Measurements from ENCODE around the gene RASA3.
"Not testable (repeated sequence)": the region's sequence is repeated elsewhere in the genome, so short reads cannot be mapped to it uniquely, and the experiment has no call there.

Gene RASA3

DNA sequence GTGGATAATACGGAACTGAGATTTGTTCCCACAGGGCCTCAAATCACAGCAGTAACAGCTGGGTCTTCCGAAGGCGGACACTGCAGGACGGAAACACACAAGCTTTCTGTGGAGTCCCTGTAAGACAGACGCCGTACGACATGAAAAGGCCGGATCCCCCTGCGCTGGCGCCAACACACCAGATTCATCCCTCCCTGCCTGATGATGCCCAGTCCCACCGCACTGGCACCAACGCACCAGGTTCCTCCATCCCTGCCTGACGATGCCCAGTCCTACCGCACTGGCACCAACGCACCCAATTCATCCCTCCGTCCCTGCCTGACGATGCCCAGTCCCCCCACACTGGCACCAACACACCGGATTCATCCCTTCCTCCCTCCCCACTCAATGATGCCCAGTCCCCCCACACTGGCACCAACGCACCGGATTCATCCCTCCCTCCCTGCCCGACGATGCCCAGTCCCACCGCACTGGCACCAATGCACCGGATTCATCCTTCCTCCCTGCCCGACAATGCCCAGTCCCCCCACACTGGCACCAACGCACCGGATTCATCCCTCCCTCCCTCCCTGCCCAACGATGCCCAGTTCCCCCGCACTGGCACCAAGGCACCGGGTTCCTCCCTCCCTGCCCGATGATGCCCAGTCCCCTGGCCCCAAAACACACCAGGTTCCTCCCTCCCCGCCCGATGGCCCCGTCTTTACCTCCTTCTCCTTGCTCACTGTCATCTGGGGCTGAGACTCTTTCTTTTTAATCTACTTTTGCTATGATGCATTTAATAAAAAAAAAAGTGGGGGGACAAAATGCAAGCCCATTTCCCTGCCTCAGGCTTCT is 55.1 kb downstream of the RASA3 start:
- no peak overlapping the region for H3K9ac ChIP-seq (ENCODE audit: low read length)
- H3K36me3 ChIP-seq (ENCODE audit: control insufficient read depth, insufficient read depth, low read length) = no peaks in the 10 kb centered on the region
- no peak overlapping the region for H3K27ac ChIP-seq (ENCODE audit: low read depth, low read length)
- H3K27me3 ChIP-seq (ENCODE audit: control insufficient read depth, insufficient read depth, low read length) = no peaks in the 10 kb centered on the region
- H3K4me3 ChIP-seq (ENCODE audit: low read depth, low read length) = no peak overlapping the region
- no peaks in the 10 kb centered on the region for H3K9me3 ChIP-seq (ENCODE audit: control insufficient read depth, insufficient read depth, low read depth, low read length)
- peaks cover 8% of the 10 kb centered on the region; the same call in 1 of the 2 replicates for H3K4me1 ChIP-seq (ENCODE audit: control insufficient read depth, insufficient read depth, low read length)

GRCh38 chr13:114076329-114077090 is 55.9 kb downstream of the RASA3 start:
- Histone ChIP-seq H3K27ac (ENCODE audit: low read depth, low read length) (no peak overlapping the region), H3K36me3 (ENCODE audit: control insufficient read depth, insufficient read depth, low read length) (no peaks in the 10 kb centered on the region), H3K27me3 (ENCODE audit: control insufficient read depth, insufficient read depth, low read length) (no peaks in the 10 kb centered on the region), H3K9me3 (ENCODE audit: control insufficient read depth, insufficient read depth, low read depth, low read length) (no peaks in the 10 kb centered on the region), H3K4me3 (ENCODE audit: low read depth, low read length) (no peak overlapping the region), H3K9ac (ENCODE audit: low read length) (no peak overlapping the region), H3K4me1 (ENCODE audit: control insufficient read depth, insufficient read depth, low read length) (peaks cover 8% of the 10 kb centered on the region; the same call in 1 of the 2 replicates)

GRCh38 chr13:114075811-114076210 is 56.6 kb downstream of the RASA3 start:
- H3K27ac ChIP-seq (ENCODE audit: low read depth, low read length); H3K9me3 ChIP-seq (ENCODE audit: control insufficient read depth, insufficient read depth, low read depth, low read length); H3K36me3 ChIP-seq (ENCODE audit: control insufficient read depth, insufficient read depth, low read length); H3K27me3 ChIP-seq (ENCODE audit: control insufficient read depth, insufficient read depth, low read length); H3K4me3 ChIP-seq (ENCODE audit: low read depth, low read length); H3K4me1 ChIP-seq (ENCODE audit: control insufficient read depth, insufficient read depth, low read length); H3K9ac ChIP-seq (ENCODE audit: low read length): not testable (repeated sequence)

GRCh38 chr13:114074671-114075315 is 57.6 kb downstream of the RASA3 start:
- no peak overlapping the region for H3K9ac ChIP-seq (ENCODE audit: low read length)
- no peak overlapping the region for H3K27ac ChIP-seq (ENCODE audit: low read depth, low read length)
- no peak overlapping the region for H3K4me3 ChIP-seq (ENCODE audit: low read depth, low read length)
- no peaks in the 10 kb centered on the region for H3K27me3 ChIP-seq (ENCODE audit: control insufficient read depth, insufficient read depth, low read length)
- peaks cover 8% of the 10 kb centered on the region; the same call in 1 of the 2 replicates for H3K4me1 ChIP-seq (ENCODE audit: control insufficient read depth, insufficient read depth, low read length)
- H3K36me3 ChIP-seq (ENCODE audit: control insufficient read depth, insufficient read depth, low read length) = no peaks in the 10 kb centered on the region
- no peaks in the 10 kb centered on the region for H3K9me3 ChIP-seq (ENCODE audit: control insufficient read depth, insufficient read depth, low read depth, low read length)

- H3K9ac ChIP-seq (ENCODE audit: low read length) = no peak overlapping the region
- no peak overlapping the region for H3K4me3 ChIP-seq (ENCODE audit: low read depth, low read length)
- H3K9me3 ChIP-seq (ENCODE audit: control insufficient read depth, insufficient read depth, low read depth, low read length) = no peaks in the 10 kb centered on the region
- no peaks in the 10 kb centered on the region for H3K27me3 ChIP-seq (ENCODE audit: control insufficient read depth, insufficient read depth, low read length)
- peaks cover 10% of the 10 kb centered on the region; the same call in 1 of the 2 replicates for H3K4me1 ChIP-seq (ENCODE audit: control insufficient read depth, insufficient read depth, low read length)
- no peaks in the 10 kb centered on the region for H3K36me3 ChIP-seq (ENCODE audit: control insufficient read depth, insufficient read depth, low read length)
- no peak overlapping the region for H3K27ac ChIP-seq (ENCODE audit: low read depth, low read length)
Observed at GRCh38 chr13:114073881-114074612, 58.4 kb downstream of the RASA3 start.

GRCh38 chr13:114072421-114072820 is 60.0 kb downstream of the RASA3 start:
- Histone ChIP-seq H3K27me3 (ENCODE audit: control insufficient read depth, insufficient read depth, low read length) (no peaks in the 10 kb centered on the region), H3K27ac (ENCODE audit: low read depth, low read length) (no peak overlapping the region), H3K9me3 (ENCODE audit: control insufficient read depth, insufficient read depth, low read depth, low read length) (no peaks in the 10 kb centered on the region), H3K9ac (ENCODE audit: low read length) (no peak overlapping the region), H3K4me1 (ENCODE audit: control insufficient read depth, insufficient read depth, low read length) (peaks cover 5% of the 10 kb centered on the region; the same call in 1 of the 2 replicates), H3K36me3 (ENCODE audit: control insufficient read depth, insufficient read depth, low read length) (0 out of 2 replicates have a peak, but pooled peaks cover 3% of the 10 kb centered on the region), H3K4me3 (ENCODE audit: low read depth, low read length) (no peak overlapping the region)

- Histone ChIP-seq H3K27me3 (ENCODE audit: control insufficient read depth, insufficient read depth, low read length) (no peaks in the 10 kb centered on the region), H3K9ac (ENCODE audit: low read length) (no peak overlapping the region), H3K4me3 (ENCODE audit: low read depth, low read length) (no peak overlapping the region), H3K27ac (ENCODE audit: low read depth, low read length) (no peak overlapping the region), H3K36me3 (ENCODE audit: control insufficient read depth, insufficient read depth, low read length) (0 out of 2 replicates have a peak, but pooled peaks cover 3% of the 10 kb centered on the region), H3K4me1 (ENCODE audit: control insufficient read depth, insufficient read depth, low read length) (peaks cover 5% of the 10 kb centered on the region; the same call in 1 of the 2 replicates), H3K9me3 (ENCODE audit: control insufficient read depth, insufficient read depth, low read depth, low read length) (no peaks in the 10 kb centered on the region)
Observed at GRCh38 chr13:114071991-114072390, 60.4 kb downstream of the RASA3 start.

DNA sequence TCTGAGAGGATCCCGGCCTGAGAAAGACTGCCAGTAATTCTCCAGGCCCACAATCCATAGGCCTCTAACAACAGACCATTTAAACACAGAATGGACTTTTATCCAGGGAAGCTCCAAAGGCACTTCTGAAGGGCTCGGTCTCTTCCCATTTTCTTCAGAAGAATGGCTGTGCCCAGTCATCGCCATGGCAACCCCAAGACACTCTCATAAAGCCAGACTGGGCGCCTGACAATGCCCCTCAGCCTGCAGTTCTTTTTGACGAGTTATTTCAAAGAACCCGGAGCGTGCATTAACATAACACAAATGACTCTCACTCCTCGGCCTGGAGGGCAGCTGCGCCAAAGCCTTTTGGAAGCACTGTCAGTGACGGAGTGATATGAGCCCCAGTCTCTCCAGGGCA is 61.0 kb downstream of the RASA3 start:
- peaks cover 5% of the 10 kb centered on the region; the same call in 1 of the 2 replicates for H3K4me1 ChIP-seq (ENCODE audit: control insufficient read depth, insufficient read depth, low read length)
- no peak overlapping the region for H3K27ac ChIP-seq (ENCODE audit: low read depth, low read length)
- 0 out of 2 replicates have a peak, but pooled peaks cover 3% of the 10 kb centered on the region for H3K36me3 ChIP-seq (ENCODE audit: control insufficient read depth, insufficient read depth, low read length)
- no peaks in the 10 kb centered on the region for H3K27me3 ChIP-seq (ENCODE audit: control insufficient read depth, insufficient read depth, low read length)
- no peak overlapping the region for H3K9ac ChIP-seq (ENCODE audit: low read length)
- no peak overlapping the region for H3K4me3 ChIP-seq (ENCODE audit: low read depth, low read length)
- no peaks in the 10 kb centered on the region for H3K9me3 ChIP-seq (ENCODE audit: control insufficient read depth, insufficient read depth, low read depth, low read length)

GRCh38 chr13:114070098-114070799 is 62.2 kb downstream of the RASA3 start:
- Histone ChIP-seq H3K27ac (ENCODE audit: low read depth, low read length) (no peak overlapping the region), H3K4me3 (ENCODE audit: low read depth, low read length) (no peak overlapping the region), H3K4me1 (ENCODE audit: control insufficient read depth, insufficient read depth, low read length) (peaks cover 13% of the 10 kb centered on the region), H3K9me3 (ENCODE audit: control insufficient read depth, insufficient read depth, low read depth, low read length) (no peaks in the 10 kb centered on the region), H3K27me3 (ENCODE audit: control insufficient read depth, insufficient read depth, low read length) (no peaks in the 10 kb centered on the region), H3K9ac (ENCODE audit: low read length) (no peak overlapping the region), H3K36me3 (ENCODE audit: control insufficient read depth, insufficient read depth, low read length) (0 out of 2 replicates have a peak, but pooled peaks cover 3% of the 10 kb centered on the region)
